Prostate gland (tissue), 2 donors: Measurements from ENCODE around the gene SLC39A13.

ENCODE experiments used
- CTCF ChIP-seq, 4 experiments: fragments of 200-600 bp in 2 of 4; fragments of 450-650 bp in 2 of 4; sonication (generic) in 2 of 4; IDR thresholded peaks; 1 replicate in 3 of 4; 2 replicates in 1 of 4; pipeline ENCODE4 v1.5.1; 2016 to 2019; ENCODE audit warnings: antibody characterized with exemption in 4 of 4, mild to moderate bottlenecking in 2 of 4, moderate library complexity in 2 of 4
- POLR2AphosphoS5 ChIP-seq: sonication (generic); formaldehyde crosslinking; IDR thresholded peaks from one replicate; pipeline ENCODE4 v1.6.1; 2017; ENCODE audit warnings: antibody characterized with exemption

DNA sequence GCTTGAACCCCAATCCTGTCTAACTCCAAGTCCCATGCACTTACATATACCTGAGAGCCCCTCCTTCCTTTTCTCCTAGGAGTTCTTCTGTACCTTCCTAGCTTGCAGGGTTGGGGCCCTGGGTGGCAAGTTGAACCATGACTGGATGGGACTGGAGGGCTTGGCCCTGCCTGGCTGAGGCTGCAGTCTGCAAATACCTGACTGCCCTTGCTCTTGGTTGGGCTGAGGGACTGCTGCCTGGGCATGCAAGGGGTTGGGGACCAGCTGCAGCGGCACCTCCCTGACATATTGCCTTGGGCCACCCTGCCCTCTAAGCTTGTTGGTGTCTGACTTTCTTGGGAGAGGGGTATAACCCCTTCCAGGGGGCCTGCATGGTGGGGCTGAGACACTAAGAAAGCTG lies 9.8 kb upstream of the SLC39A13 start:
- TF ChIP-seq CTCF (IDR thresholded peaks at IDR 0.05) (no peak), POLR2AphosphoS5 (no peak)
